ENCODE data around the gene FDXR.
"Not testable (repeated sequence)": the region's sequence is repeated elsewhere in the genome, so short reads cannot be mapped to it uniquely, and the experiment has no call there.

FDXR gene

GRCh38 chr17:74872313-74873036, at the start of gene FDXR:
Gene FDXR (minus strand): TSS chr17:74872994. CDS start chr17:74872944, 50 bp downstream.
- no peak for DNase-seq (ENCODE audit: low spot score)

GRCh38 chr17:74922172-74922571, 49.4 kb upstream of the FDXR start:
- no peak for DNase-seq (ENCODE audit: low spot score)

GRCh38 chr17:74921769-74922168, 49.0 kb upstream of the FDXR start:
- no peak for DNase-seq (ENCODE audit: low spot score)

GRCh38 chr17:74921026-74921681, 48.4 kb upstream of the FDXR start:
- DNase-seq (ENCODE audit: low spot score): no peak

- DNase-seq (ENCODE audit: low spot score): peak; percentile 74
Observed at GRCh38 chr17:74920642-74921025, 47.8 kb upstream of the FDXR start.

- DNase-seq (ENCODE audit: low spot score): no peak
Observed at GRCh38 chr17:74920306-74920620, 47.5 kb upstream of the FDXR start.

GRCh38 chr17:74919440-74920305, 46.9 kb upstream of the FDXR start:
- peak; percentile 69 for DNase-seq (ENCODE audit: low spot score)

- no peak for DNase-seq (ENCODE audit: low spot score)
Observed at GRCh38 chr17:74918906-74919305, 46.1 kb upstream of the FDXR start.

GRCh38 chr17:74917430-74917829, 44.6 kb upstream of the FDXR start:
- DNase-seq (ENCODE audit: low spot score): no peak

GRCh38 chr17:74916851-74917199, 44.0 kb upstream of the FDXR start:
- no peak for DNase-seq (ENCODE audit: low spot score)

GRCh38 chr17:74916136-74916850, 43.5 kb upstream of the FDXR start:
- no peak for DNase-seq (ENCODE audit: low spot score)

- DNase-seq (ENCODE audit: low spot score): not testable (repeated sequence)
Observed at GRCh38 chr17:74911423-74911822, 38.6 kb upstream of the FDXR start.

- DNase-seq (ENCODE audit: low spot score): not testable (repeated sequence)
Observed at GRCh38 chr17:74909097-74909496, 36.3 kb upstream of the FDXR start.

- no peak for DNase-seq (ENCODE audit: low spot score)
Observed at GRCh38 chr17:74907012-74907411, 34.2 kb upstream of the FDXR start.

GRCh38 chr17:74906214-74906793, 33.5 kb upstream of the FDXR start:
- DNase-seq (ENCODE audit: low spot score): not testable (repeated sequence)

GRCh38 chr17:74904687-74905409, 32.1 kb upstream of the FDXR start:
- no peak for DNase-seq (ENCODE audit: low spot score)

- no peak for DNase-seq (ENCODE audit: low spot score)
Observed at GRCh38 chr17:74903671-74904070, 30.9 kb upstream of the FDXR start.

- DNase-seq (ENCODE audit: low spot score): no peak
Observed at GRCh38 chr17:74903034-74903433, 30.2 kb upstream of the FDXR start.

GRCh38 chr17:74901353-74902135, 28.8 kb upstream of the FDXR start:
- no peak for DNase-seq (ENCODE audit: low spot score)

GRCh38 chr17:74900208-74900607, 27.4 kb upstream of the FDXR start:
- DNase-seq (ENCODE audit: low spot score): no peak
